PC-9 (cell line): ENCODE results near the gene TERT.

ENCODE experiments used
- CTCF ChIP-seq: fragments of 200-600 bp; sonication (generic); conservative IDR thresholded peaks from 2 replicates; pipeline ENCODE4 v1.6.1; 2017; ENCODE audit warnings: mixed run types, antibody characterized with exemption, mild to moderate bottlenecking, moderate library complexity
- EZH2 ChIP-seq: fragments of 200-600 bp; sonication (generic); IDR thresholded peaks from 2 replicates; pipeline ENCODE4 v1.8.0; 2017; ENCODE audit warnings: antibody characterized with exemption, low read depth

GRCh38 chr5:1214163-1214935 lies 80.5 kb downstream of the TERT start:
- TF ChIP-seq CTCF, result no peak
- TF ChIP-seq EZH2, result no peak
